Lower lobe of right lung (tissue), 2 donors: Measurements from ENCODE around the gene PLPPR1. TPM values are rescaled to one million over a fixed set of nuclear protein-coding genes. Genes with fewer than 3 reads are reported as not detected.

Experiments
- ATAC-seq, 2 donors: fragments of 200-7000 bp; cut with Tn5 transposase; one replicate each; pipeline ENCODE4 v1.9.1; 2020 to 2022; ENCODE audit warnings: mild to moderate bottlenecking in 2 of 2, moderate library complexity in 2 of 2
- DNase-seq: peaks from one replicate; pipeline ENCODE4 v3.0.0-alpha.2; 2020
- H3K27ac ChIP-seq: fragments of 200-600 bp; one replicate; pipeline ENCODE4 v1.8.0; 2022
- H3K27me3 ChIP-seq: fragments of 200-600 bp; one replicate; pipeline ENCODE4 v1.8.0; 2022; ENCODE audit warnings: low read depth
- H3K36me3 ChIP-seq: fragments of 200-600 bp; one replicate; pipeline ENCODE4 v1.8.0; 2022; ENCODE audit warnings: mild to moderate bottlenecking
- H3K4me1 ChIP-seq: fragments of 200-600 bp; one replicate; pipeline ENCODE4 v1.8.0; 2022
- H3K4me3 ChIP-seq: fragments of 200-600 bp; one replicate; pipeline ENCODE4 v1.8.0; 2022; ENCODE audit warnings: mild to moderate bottlenecking
- H3K9me3 ChIP-seq: fragments of 200-600 bp; one replicate; pipeline ENCODE4 v1.8.0; 2022
- CTCF ChIP-seq: fragments of 200-600 bp; IDR thresholded peaks from one replicate; pipeline ENCODE4 v1.8.0; 2022; ENCODE audit warnings: antibody characterized with exemption, mild to moderate bottlenecking
- intact Hi-C: fragments of 100-400 bp; cut with DNase I; formaldehyde crosslinking; loops from one replicate; pipeline ENCODE4 v1.11.0; 2022
- total RNA-seq: library from RNA; stranded (reverse); fragmentation: NEBNext Ultra II Directional; extraction: Animal tissue kit (Norgen Biotek cat#: 25700); gene quantifications from one replicate; pipeline ENCODE4 v1.2.1, GENCODE V29; 2021
- donor health status: DM: no; HTN: yes; CAD: no; lungs with severe emphysema.

PLPPR1 gene
- total RNA-seq, 1 donor from 2014 or later = 5.4 TPM

- ATAC-seq (no peak), DNase-seq (no peak)
- Histone ChIP-seq H3K9me3 (no peaks in the 10 kb centered on the region), H3K36me3 (no peaks in the 10 kb centered on the region), H3K4me1 (no peaks in the 10 kb centered on the region), H3K27ac (no peak overlapping the region), H3K4me3 (no peak overlapping the region), H3K27me3 (no peaks in the 10 kb centered on the region)
- intact Hi-C loops = no loop called here
- no peak for TF ChIP-seq CTCF
Observed at GRCh38 chr9:101359679-101360078, 331.2 kb downstream of the PLPPR1 start.

- Histone ChIP-seq H3K27me3 (no peaks in the 10 kb centered on the region), H3K4me3 (no peak overlapping the region), H3K4me1 (no peaks in the 10 kb centered on the region), H3K27ac (no peak overlapping the region), H3K9me3 (no peaks in the 10 kb centered on the region), H3K36me3 (no peaks in the 10 kb centered on the region)
- DNase-seq (no peak), ATAC-seq (no peak)
- intact Hi-C loops = no loop called here
- no peak for TF ChIP-seq CTCF
Observed at GRCh38 chr9:101360647-101361046, 332.1 kb downstream of the PLPPR1 start.

- Histone ChIP-seq H3K9me3 (no peaks in the 10 kb centered on the region), H3K4me3 (no peak overlapping the region), H3K27me3 (no peaks in the 10 kb centered on the region), H3K4me1 (no peaks in the 10 kb centered on the region), H3K36me3 (no peaks in the 10 kb centered on the region), H3K27ac (no peak overlapping the region)
- intact Hi-C loops = no loop called here
- TF ChIP-seq CTCF = no peak
- no peak for DNase-seq
- no peak for ATAC-seq
Observed at GRCh38 chr9:101362450-101362849, 333.9 kb downstream of the PLPPR1 start.

- intact Hi-C loops = no loop called here
- no peak for ATAC-seq
- DNase-seq = no peak
- Histone ChIP-seq H3K4me3 (no peak overlapping the region), H3K9me3 (no peaks in the 10 kb centered on the region), H3K27me3 (no peaks in the 10 kb centered on the region), H3K4me1 (no peaks in the 10 kb centered on the region), H3K27ac (no peak overlapping the region), H3K36me3 (no peaks in the 10 kb centered on the region)
- TF ChIP-seq CTCF = no peak
Observed at GRCh38 chr9:101365181-101365580, 336.7 kb downstream of the PLPPR1 start.

- H3K27me3 ChIP-seq = no peaks in the 10 kb centered on the region
- no peaks in the 10 kb centered on the region for H3K4me1 ChIP-seq
- no peak for ATAC-seq
- TF ChIP-seq CTCF = no peak
- H3K9me3 ChIP-seq = no peaks in the 10 kb centered on the region
- H3K36me3 ChIP-seq = no peaks in the 10 kb centered on the region
- H3K27ac ChIP-seq = no peak overlapping the region
- no peak for DNase-seq
- intact Hi-C loops = no loop called here
- no peak overlapping the region for H3K4me3 ChIP-seq
Observed at GRCh38 chr9:101366038-101366756, 337.7 kb downstream of the PLPPR1 start.
